ENCODE data around the gene OR2D2. TPM values are rescaled to one million over a fixed set of nuclear protein-coding genes. Genes with fewer than 3 reads are reported as not detected.
"Not testable (repeated sequence)": the region's sequence is repeated elsewhere in the genome, so short reads cannot be mapped to it uniquely, and the experiment has no call there.

The OR2D2 gene
- total RNA-seq, 4 donors from 2014 or later, result 0.72 to 0.76 TPM; not detected in 2

- H3K36me3 ChIP-seq, result no peaks in the 10 kb centered on the region
- no peak for TF ChIP-seq CTCF (IDR thresholded peaks at IDR 0.05)
- no peak for TF ChIP-seq POLR2A (IDR thresholded peaks at IDR 0.05)
- TF ChIP-seq POLR2AphosphoS5 (IDR thresholded peaks at IDR 0.05), result no peak
- no peak for TF ChIP-seq EP300 (IDR thresholded peaks at IDR 0.05)
- no peak overlapping the region for H3K27ac ChIP-seq
- no peak overlapping the region for H3K4me3 ChIP-seq
- no peaks in the 10 kb centered on the region for H3K9me3 ChIP-seq
- 36% methylated on average over 3 of the region's 3 CpGs for WGBS
- no peaks in the 10 kb centered on the region for H3K4me1 ChIP-seq
- no peak for DNase-seq (ENCODE audit: low spot score in 2 of 2)
- H3K27me3 ChIP-seq, result no peaks in the 10 kb centered on the region
Observed at GRCh38 chr11:6911948-6912347, 19.6 kb upstream of the OR2D2 start.

- TF ChIP-seq POLR2AphosphoS5 (IDR thresholded peaks at IDR 0.05) (no peak), CTCF (IDR thresholded peaks at IDR 0.05) (no peak), POLR2A (IDR thresholded peaks at IDR 0.05) (no peak), EP300 (IDR thresholded peaks at IDR 0.05) (no peak)
- Histone ChIP-seq H3K4me3 (no peak overlapping the region), H3K4me1 (no peaks in the 10 kb centered on the region), H3K9me3 (no peaks in the 10 kb centered on the region), H3K27ac (no peak overlapping the region), H3K27me3 (no peaks in the 10 kb centered on the region), H3K36me3 (no peaks in the 10 kb centered on the region)
- DNase-seq (ENCODE audit: low spot score in 2 of 2), result no peak
- 94% methylated on average over 3 of the region's 3 CpGs for WGBS
Observed at GRCh38 chr11:6911378-6911777, 19.1 kb upstream of the OR2D2 start.

GRCh38 chr11:6904804-6905203 lies 12.5 kb upstream of the OR2D2 start:
- not testable (repeated sequence) for H3K36me3 ChIP-seq; H3K27me3 ChIP-seq; H3K9me3 ChIP-seq; H3K4me3 ChIP-seq; H3K27ac ChIP-seq; H3K4me1 ChIP-seq; DNase-seq (ENCODE audit: low spot score in 2 of 2)
- 87% methylated on average over 8 of the region's 13 CpGs for WGBS

GRCh38 chr11:6900327-6900999 lies 8.2 kb upstream of the OR2D2 start:
- H3K27me3 ChIP-seq, result no peaks in the 10 kb centered on the region
- no peaks in the 10 kb centered on the region for H3K4me1 ChIP-seq
- no peaks in the 10 kb centered on the region for H3K9me3 ChIP-seq
- no peak for DNase-seq (ENCODE audit: low spot score in 2 of 2)
- no peak overlapping the region for H3K4me3 ChIP-seq
- 54% methylated on average over 2 of the region's 2 CpGs for WGBS
- no peak overlapping the region for H3K27ac ChIP-seq
- no peaks in the 10 kb centered on the region for H3K36me3 ChIP-seq
- TF ChIP-seq EP300 (IDR thresholded peaks at IDR 0.05), result no peak
- TF ChIP-seq POLR2A (IDR thresholded peaks at IDR 0.05), result no peak
- no peak for TF ChIP-seq POLR2AphosphoS5 (IDR thresholded peaks at IDR 0.05)
- no peak for TF ChIP-seq CTCF (IDR thresholded peaks at IDR 0.05)

GRCh38 chr11:6898911-6899310 lies 6.6 kb upstream of the OR2D2 start:
- Histone ChIP-seq H3K27ac (no peak overlapping the region), H3K9me3 (no peaks in the 10 kb centered on the region), H3K4me3 (no peak overlapping the region), H3K4me1 (no peaks in the 10 kb centered on the region), H3K36me3 (no peaks in the 10 kb centered on the region), H3K27me3 (no peaks in the 10 kb centered on the region)
- TF ChIP-seq EP300 (IDR thresholded peaks at IDR 0.05) (no peak), POLR2AphosphoS5 (IDR thresholded peaks at IDR 0.05) (no peak)
- no peak for DNase-seq (ENCODE audit: low spot score in 2 of 2)
- 68% methylated on average over 1 of the region's 1 CpG for WGBS

GRCh38 chr11:6895010-6895409 lies 2.7 kb upstream of the OR2D2 start:
- no peak overlapping the region for H3K4me3 ChIP-seq
- H3K27me3 ChIP-seq, result no peaks in the 10 kb centered on the region
- H3K36me3 ChIP-seq, result no peaks in the 10 kb centered on the region
- TF ChIP-seq CTCF (IDR thresholded peaks at IDR 0.05) (no peak), POLR2AphosphoS5 (IDR thresholded peaks at IDR 0.05) (no peak), POLR2A (IDR thresholded peaks at IDR 0.05) (no peak), EP300 (IDR thresholded peaks at IDR 0.05) (no peak)
- no peaks in the 10 kb centered on the region for H3K9me3 ChIP-seq
- H3K4me1 ChIP-seq, result no peaks in the 10 kb centered on the region
- no peak for DNase-seq (ENCODE audit: low spot score in 2 of 2)
- no peak overlapping the region for H3K27ac ChIP-seq

Data from suprapubic skin (tissue), 4 donors.